ENCODE data around the gene SERPINA1. TPM values are rescaled to one million over a fixed set of nuclear protein-coding genes. Genes with fewer than 3 reads are reported as not detected.

SERPINA1 gene
- total RNA-seq, 2 donors from 2014 or later: 2.4 to 8.8 TPM

- Histone ChIP-seq H3K36me3 (no peaks in the 10 kb centered on the region), H3K27ac (no peak overlapping the region), H3K9me3 (no peaks in the 10 kb centered on the region), H3K4me3 (no peak overlapping the region), H3K4me1 (no peaks in the 10 kb centered on the region), H3K27me3 (no peaks in the 10 kb centered on the region)
- no peak for TF ChIP-seq CTCF (IDR thresholded peaks at IDR 0.05)
- no peak for DNase-seq (ENCODE audit: low spot score)
Observed at GRCh38 chr14:94363151-94363624, 25.2 kb downstream of the SERPINA1 start.

- H3K4me1 ChIP-seq: no peaks in the 10 kb centered on the region
- DNase-seq (ENCODE audit: low spot score): no peak
- no peak overlapping the region for H3K27ac ChIP-seq
- no peak overlapping the region for H3K4me3 ChIP-seq
- H3K36me3 ChIP-seq: no peaks in the 10 kb centered on the region
- no peaks in the 10 kb centered on the region for H3K27me3 ChIP-seq
- no peak for TF ChIP-seq CTCF (IDR thresholded peaks at IDR 0.05)
- H3K9me3 ChIP-seq: no peaks in the 10 kb centered on the region
Observed at GRCh38 chr14:94362614-94363133, 25.7 kb downstream of the SERPINA1 start.

- Histone ChIP-seq H3K4me3 (no peak overlapping the region), H3K9me3 (no peaks in the 10 kb centered on the region), H3K27ac (no peak overlapping the region), H3K4me1 (no peaks in the 10 kb centered on the region), H3K36me3 (no peaks in the 10 kb centered on the region), H3K27me3 (no peaks in the 10 kb centered on the region)
- DNase-seq (ENCODE audit: low spot score): no peak
- TF ChIP-seq CTCF (IDR thresholded peaks at IDR 0.05): no peak
Observed at GRCh38 chr14:94361682-94362081, 26.7 kb downstream of the SERPINA1 start.

DNA sequence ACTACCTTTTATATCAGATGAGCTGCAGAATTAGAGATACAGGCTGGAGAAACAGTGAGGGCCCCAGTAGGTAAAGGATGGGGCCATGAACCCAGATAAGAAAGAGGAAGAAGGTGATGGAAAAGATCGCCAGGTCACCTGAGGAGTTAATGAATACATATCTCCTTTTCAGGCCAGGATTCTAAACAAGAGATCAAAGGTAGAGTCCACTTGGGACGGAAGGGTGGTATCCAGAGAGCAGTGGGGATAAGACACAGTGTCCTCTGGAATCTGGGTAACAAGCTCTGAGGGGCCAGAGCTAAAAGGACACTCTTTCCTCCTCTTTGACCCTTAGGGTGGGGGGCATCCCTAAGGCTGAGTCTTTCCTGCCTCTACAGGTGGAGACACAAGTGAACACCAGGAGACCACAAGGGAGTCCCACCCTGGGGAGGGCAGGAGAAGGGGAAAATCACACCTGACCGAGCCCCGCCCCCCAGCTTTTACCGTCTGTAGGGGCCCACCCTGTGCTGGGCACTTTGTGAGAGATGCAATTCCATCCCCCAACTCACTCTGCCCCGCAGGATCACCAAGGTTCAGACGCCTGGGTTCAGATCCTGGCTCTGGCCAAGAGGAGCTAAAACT is 27.3 kb downstream of the SERPINA1 start:
- no peaks in the 10 kb centered on the region for H3K4me1 ChIP-seq
- no peak for TF ChIP-seq CTCF (IDR thresholded peaks at IDR 0.05)
- H3K27ac ChIP-seq: no peak overlapping the region
- no peaks in the 10 kb centered on the region for H3K27me3 ChIP-seq
- no peak for DNase-seq (ENCODE audit: low spot score)
- no peak overlapping the region for H3K4me3 ChIP-seq
- H3K9me3 ChIP-seq: no peaks in the 10 kb centered on the region
- no peaks in the 10 kb centered on the region for H3K36me3 ChIP-seq

DNA sequence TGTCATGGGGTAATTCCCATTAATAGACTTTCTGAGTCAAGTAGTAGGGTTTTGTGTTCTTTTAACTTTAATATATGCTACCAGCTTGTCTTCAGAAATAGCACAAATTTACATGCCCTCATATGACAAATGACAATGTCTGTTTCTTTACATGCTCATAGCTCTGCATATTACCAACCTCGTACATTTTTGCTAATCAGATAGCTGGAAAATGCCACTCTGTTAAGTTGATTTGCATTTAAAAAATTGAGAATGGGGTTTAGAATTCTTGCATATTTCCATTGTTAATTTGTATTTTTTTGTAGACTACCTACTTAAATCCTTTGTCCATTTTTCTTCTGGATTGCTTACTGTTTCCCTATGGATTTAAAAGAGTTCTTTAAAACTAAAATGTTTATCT is 31.2 kb downstream of the SERPINA1 start:
- H3K27me3 ChIP-seq: no peaks in the 10 kb centered on the region
- DNase-seq (ENCODE audit: low spot score): no peak

More for the DNA sequence above, 31.2 kb downstream of the SERPINA1 start:
- Histone ChIP-seq H3K27ac (no peak overlapping the region), H3K9me3 (no peaks in the 10 kb centered on the region), H3K4me3 (no peak overlapping the region), H3K4me1 (no peaks in the 10 kb centered on the region), H3K36me3 (no peaks in the 10 kb centered on the region)
- no peak for TF ChIP-seq CTCF (IDR thresholded peaks at IDR 0.05)
